ENCODE results near the gene ARHGEF12. TPM values are rescaled to one million over a fixed set of nuclear protein-coding genes. Genes with fewer than 3 reads are reported as not detected.

ARHGEF12 gene
- total RNA-seq, 1 experiment from 2014 or later = 41.0 TPM

- peaks cover 28% of the 10 kb centered on the region for H3K4me1 ChIP-seq (ENCODE audit: insufficient read depth, low read length)
- H3K4me3 ChIP-seq (ENCODE audit: low read length) = no peak overlapping the region
- no peak for TF ChIP-seq EZH2 (IDR thresholded peaks at IDR 0.05; ENCODE audit: low read length, unreplicated experiment)
- no peaks in the 10 kb centered on the region for H3K79me2 ChIP-seq (ENCODE audit: low read length)
- ATAC-seq (no peak), DNase-seq (no peak)
- H3K27ac ChIP-seq (ENCODE audit: low read length) = no peak overlapping the region
- no peak overlapping the region for H3K4me2 ChIP-seq (ENCODE audit: low read length)
- peaks cover 34% of the 10 kb centered on the region for H3K27me3 ChIP-seq (ENCODE audit: low read length)
- CTCF ChIA-PET = interaction anchor here (3.4 kb wide), 1 partner anchor 63 kb away, joined by 50 read pairs; no protein-coding TSS in a partner anchor
- no peaks in the 10 kb centered on the region for H3F3A ChIP-seq (ENCODE audit: low read length, unreplicated experiment)
- H3K9me3 ChIP-seq (ENCODE audit: low read length) = no peaks in the 10 kb centered on the region
- H2AFZ ChIP-seq (ENCODE audit: low read length) = no peak overlapping the region
- intact Hi-C loops (cut with micrococcal nuclease) = no loop called here
- no peaks in the 10 kb centered on the region for H3K9me2 ChIP-seq (replicated peaks; ENCODE audit: low read length)
- no peaks in the 10 kb centered on the region for H3K36me3 ChIP-seq (ENCODE audit: low read depth, low read length)
- no TSS peak for BruUV-seq (replicated peaks)
- no peak overlapping the region for H3K9ac ChIP-seq (ENCODE audit: low read length)
- POLR2A ChIA-PET (ENCODE audit: unreplicated experiment) = no interaction called here
- H4K20me1 ChIP-seq (ENCODE audit: low read length) = no peaks in the 10 kb centered on the region
Measured at GRCh38 chr11:120298461-120298860, 37.8 kb upstream of the ARHGEF12 start.

GRCh38 chr11:120302001-120302805 is 34.0 kb upstream of the ARHGEF12 start:
- 0 out of 2 replicates have a peak overlapping the region, but pooled peaks have one; percentile 4 for H3K27ac ChIP-seq (ENCODE audit: low read length)
- H3K9me2 ChIP-seq (replicated peaks; ENCODE audit: low read length) = no peaks in the 10 kb centered on the region
- H3F3A ChIP-seq (ENCODE audit: low read length, unreplicated experiment) = no peaks in the 10 kb centered on the region
- H3K27me3 ChIP-seq (ENCODE audit: low read length) = no peaks in the 10 kb centered on the region
- peaks cover 64% of the 10 kb centered on the region for H3K4me1 ChIP-seq (ENCODE audit: insufficient read depth, low read length)
- ATAC-seq (peak; percentile 4; the same call in 1 of the 2 replicates), DNase-seq (peak; percentile 78)
- no peak overlapping the region for H3K9ac ChIP-seq (ENCODE audit: low read length)
- intact Hi-C loops (cut with micrococcal nuclease) = no loop called here
- H2AFZ ChIP-seq (ENCODE audit: low read length) = peak overlapping the region; percentile 30
- H3K4me3 ChIP-seq (ENCODE audit: low read length) = no peak overlapping the region
- H4K20me1 ChIP-seq (ENCODE audit: low read length) = no peaks in the 10 kb centered on the region
- no peaks in the 10 kb centered on the region for H3K79me2 ChIP-seq (ENCODE audit: low read length)
- CTCF ChIA-PET = interaction anchor here (0.9 to 1.6 kb wide), 6 partner anchors 16 to 71 kb away, joined by 3 to 5 read pairs (median 4); partner anchors contain the start of gene TLCD5
- H3K9me3 ChIP-seq (ENCODE audit: low read length) = no peaks in the 10 kb centered on the region
- H3K36me3 ChIP-seq (ENCODE audit: low read depth, low read length) = no peaks in the 10 kb centered on the region
- no TSS peak for BruUV-seq (replicated peaks)
- TF ChIP-seq EZH2 (IDR thresholded peaks at IDR 0.05; ENCODE audit: low read length, unreplicated experiment) (no peak), EZH2phosphoT487 (IDR thresholded peaks at IDR 0.05; ENCODE audit: borderline replicate concordance, low read length) (no peak), CTCF (conservative IDR thresholded peaks at IDR 0.05; ENCODE audit: low read depth, low read length) (no peak)
- peak overlapping the region; percentile 58 for H3K4me2 ChIP-seq (ENCODE audit: low read length)
- POLR2A ChIA-PET (ENCODE audit: unreplicated experiment) = no interaction called here

- ATAC-seq (peak; percentile 23), DNase-seq (peak; percentile 93)
- Histone ChIP-seq H3K4me1 (ENCODE audit: insufficient read depth, low read length) (peaks cover 66% of the 10 kb centered on the region), H3F3A (ENCODE audit: low read length, unreplicated experiment) (no peaks in the 10 kb centered on the region), H3K9me2 (replicated peaks; ENCODE audit: low read length) (no peaks in the 10 kb centered on the region), H2AFZ (ENCODE audit: low read length) (peak overlapping the region; percentile 30; the same call in 1 of the 2 replicates), H3K27me3 (ENCODE audit: low read length) (no peaks in the 10 kb centered on the region), H3K4me2 (ENCODE audit: low read length) (peak overlapping the region; percentile 58), H3K9ac (ENCODE audit: low read length) (no peak overlapping the region), H3K9me3 (ENCODE audit: low read length) (no peaks in the 10 kb centered on the region), H3K27ac (ENCODE audit: low read length) (no peak overlapping the region), H3K36me3 (ENCODE audit: low read depth, low read length) (no peaks in the 10 kb centered on the region), H3K4me3 (ENCODE audit: low read length) (no peak overlapping the region), H3K79me2 (ENCODE audit: low read length) (no peaks in the 10 kb centered on the region), H4K20me1 (ENCODE audit: low read length) (no peaks in the 10 kb centered on the region)
- ChIA-PET CTCF (interaction anchor here (0.5 to 1.6 kb wide), 11 partner anchors 15 to 86 kb away, joined by 3 to 5 read pairs (median 4); partner anchors contain the start of gene TLCD5), POLR2A (ENCODE audit: unreplicated experiment) (interaction anchor here (0.6 kb wide), 1 partner anchor 23 kb away, joined by 10 read pairs; no protein-coding TSS in a partner anchor)
- TF ChIP-seq EZH2 (IDR thresholded peaks at IDR 0.05; ENCODE audit: low read length, unreplicated experiment) (no peak), EZH2phosphoT487 (IDR thresholded peaks at IDR 0.05; ENCODE audit: borderline replicate concordance, low read length) (no peak), CTCF (conservative IDR thresholded peaks at IDR 0.05; ENCODE audit: low read depth, low read length) (peak; percentile 100)
- no TSS peak for BruUV-seq (replicated peaks)
- intact Hi-C loops (cut with micrococcal nuclease) = loop anchor here (1.0 kb wide), 1 partner anchor 92 kb away; the partner anchor contains the start of gene OAF
Measured at GRCh38 chr11:120303004-120303637, 33.1 kb upstream of the ARHGEF12 start.
